Mucosa of descending colon (tissue), 3 donors: ENCODE results near the gene PHLDA1. TPM values are rescaled to one million over a fixed set of nuclear protein-coding genes. Genes with fewer than 3 reads are reported as not detected.

Experiments
- ATAC-seq: fragments of 200-7000 bp; cut with Tn5 transposase; one replicate; pipeline ENCODE4 v1.9.1; 2020; ENCODE audit warnings: mild to moderate bottlenecking, moderate library complexity
- DNase-seq, 3 donors: peaks; one replicate each; pipeline ENCODE4 v3.0.0-alpha.2; 2020
- H3K36me3 ChIP-seq: fragments of 200-600 bp; one replicate; pipeline ENCODE4 v1.8.0; 2021; ENCODE audit warnings: low read depth, mild to moderate bottlenecking
- H3K4me1 ChIP-seq: fragments of 200-600 bp; one replicate; pipeline ENCODE4 v1.8.0; 2021; ENCODE audit warnings: low read depth, mild to moderate bottlenecking
- H3K4me3 ChIP-seq: fragments of 200-600 bp; one replicate; pipeline ENCODE4 v1.8.0; 2021; ENCODE audit warnings: mild to moderate bottlenecking
- H3K9me3 ChIP-seq: fragments of 200-600 bp; one replicate; pipeline ENCODE4 v1.8.0; 2021; ENCODE audit warnings: mild to moderate bottlenecking
- CTCF ChIP-seq: fragments of 200-600 bp; IDR thresholded peaks from one replicate; pipeline ENCODE4 v1.8.0; 2022; ENCODE audit warnings: antibody characterized with exemption, mild to moderate bottlenecking
- intact Hi-C, 2 donors: fragments of 100-400 bp; cut with DNase I in 1 of 2; cut with micrococcal nuclease in 1 of 2; formaldehyde crosslinking; loops; one replicate each; pipeline versions ENCODE4 v1.11.0 to v1.11.1; 2022; cut with DNase I, micrococcal nuclease
- total RNA-seq, 3 donors: library from RNA; stranded (reverse); fragmentation: NEBNext Ultra II Directional in 2 of 3; extraction: Animal tissue kit (Norgen Biotek cat#: 25700) in 2 of 3; gene quantifications; one replicate each; pipeline versions ENCODE4 v1.2.1 to v1.2.4, GENCODE V29; 2021 to 2023
- donor health status: DM: no; HTN: no; CAD: no; lungs with moderate emphysema.
- donor health status: DM: no; HTN: no; CAD: no.
- donor health status: DM: no; HTN: yes; CAD: no.

Gene PHLDA1
- total RNA-seq, 3 donors from 2014 or later: 2.2 to 8.8 (median 3.5) TPM

DNA sequence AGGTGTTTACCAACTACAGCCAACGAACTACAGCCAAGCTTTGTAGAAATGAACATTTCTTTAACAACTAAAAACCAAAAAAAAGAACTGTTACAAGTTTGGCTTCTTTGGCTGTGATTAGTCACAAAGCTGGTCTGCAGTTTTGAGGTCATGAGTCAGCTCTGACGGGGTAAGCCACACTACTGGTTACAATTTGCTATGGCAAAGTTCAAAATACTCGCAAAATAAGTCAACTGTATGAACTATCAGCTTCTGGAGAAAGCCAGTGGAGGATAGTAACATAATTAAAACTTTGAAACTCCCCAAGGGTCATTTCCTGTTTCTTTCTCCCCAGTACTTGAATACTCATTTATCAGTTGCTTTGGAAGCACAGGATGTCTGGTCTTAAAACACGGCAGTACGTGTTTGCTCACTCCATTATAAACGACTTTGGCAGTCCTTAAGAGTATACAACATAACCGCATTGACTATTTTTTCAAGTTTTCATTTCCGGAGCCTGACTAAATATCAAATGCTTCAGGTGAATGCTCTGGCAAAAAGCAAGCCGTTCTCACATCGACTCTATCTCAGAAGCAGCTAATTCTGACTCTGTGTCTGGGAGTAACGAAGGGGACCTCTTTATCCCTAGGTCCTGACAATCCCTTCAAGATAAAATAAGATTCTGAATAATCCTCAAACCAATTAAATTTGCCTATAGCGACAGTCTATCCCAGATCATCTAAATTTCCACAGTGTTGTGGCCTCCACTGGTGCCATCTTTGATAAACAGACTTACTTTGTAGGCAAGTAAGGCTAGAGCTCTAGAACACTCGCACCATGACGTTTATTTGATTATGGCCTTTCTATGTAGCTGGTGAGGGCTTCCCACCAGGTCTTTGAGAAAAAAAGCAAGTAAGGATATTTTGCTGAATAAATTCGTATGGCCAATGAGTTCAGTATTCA, 10.6 kb downstream of the PHLDA1 start:
- Histone ChIP-seq H3K9me3 (no peaks in the 10 kb centered on the region), H3K4me1 (no peaks in the 10 kb centered on the region), H3K36me3 (no peaks in the 10 kb centered on the region), H3K4me3 (no peak overlapping the region)
- intact Hi-C loops: no loop called here
- DNase-seq (no peak), ATAC-seq (peak; percentile 80)
- no peak for TF ChIP-seq CTCF

- intact Hi-C loops: no loop called here
Observed at GRCh38 chr12:76020281-76020680, 11.3 kb downstream of the PHLDA1 start.

DNA sequence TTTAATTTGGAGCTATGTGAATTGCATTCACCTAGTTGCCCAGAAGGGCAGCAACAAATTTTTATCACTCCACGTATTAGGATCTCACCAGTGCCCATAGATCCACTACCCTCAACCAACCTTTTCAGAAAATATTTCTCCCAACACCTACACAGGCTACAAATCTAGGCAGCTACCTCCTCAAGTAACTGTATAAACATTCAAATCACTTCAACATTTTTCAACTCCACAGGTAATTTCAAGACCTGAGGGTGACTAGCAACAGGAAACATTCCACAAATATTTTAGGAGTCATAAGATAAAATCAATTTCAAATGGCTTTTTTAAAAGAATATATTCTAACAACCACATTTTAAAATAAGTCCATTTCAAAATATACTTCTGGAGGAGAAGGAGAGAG, 12.9 kb downstream of the PHLDA1 start:
- H3K9me3 ChIP-seq: no peaks in the 10 kb centered on the region
- no peak for TF ChIP-seq CTCF
- intact Hi-C loops: no loop called here
- H3K4me1 ChIP-seq: no peaks in the 10 kb centered on the region
- H3K36me3 ChIP-seq: no peaks in the 10 kb centered on the region
- no peak for DNase-seq
- no peak for ATAC-seq
- H3K4me3 ChIP-seq: no peak overlapping the region

More at GRCh38 chr12:76020281-76020680, 11.3 kb downstream of the PHLDA1 start:
- Histone ChIP-seq H3K9me3 (no peaks in the 10 kb centered on the region), H3K4me1 (no peaks in the 10 kb centered on the region), H3K36me3 (no peaks in the 10 kb centered on the region), H3K4me3 (no peak overlapping the region)
- DNase-seq (peak; percentile 26 to 57 (median 33)), ATAC-seq (peak; percentile 77)
- no peak for TF ChIP-seq CTCF

- intact Hi-C loops: no loop called here
- H3K36me3 ChIP-seq: no peaks in the 10 kb centered on the region
- no peak for TF ChIP-seq CTCF
- H3K4me3 ChIP-seq: no peak overlapping the region
- H3K9me3 ChIP-seq: no peaks in the 10 kb centered on the region
- DNase-seq (no peak), ATAC-seq (no peak)
- H3K4me1 ChIP-seq: no peaks in the 10 kb centered on the region
Observed at GRCh38 chr12:76018111-76018510, 13.5 kb downstream of the PHLDA1 start.

DNA sequence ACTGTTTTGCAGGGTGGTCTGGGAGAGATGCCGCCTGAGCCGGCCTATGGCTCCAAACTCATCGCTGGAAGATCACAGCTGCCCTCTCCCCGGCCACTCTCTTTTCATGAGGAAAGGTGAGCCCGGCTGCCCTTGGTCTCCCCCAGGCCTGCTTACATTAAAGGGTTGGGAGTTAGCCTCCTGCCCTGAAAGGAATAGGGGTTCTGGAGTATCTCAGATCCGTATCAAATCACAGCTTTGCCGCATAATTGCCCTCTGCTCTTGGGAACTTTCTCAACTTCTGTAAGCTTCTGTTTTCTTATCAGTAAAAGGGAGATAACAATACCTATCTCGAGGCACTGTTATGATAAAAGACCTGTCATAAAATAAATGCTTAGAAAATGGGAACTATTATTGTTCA, 17.6 kb downstream of the PHLDA1 start:
- intact Hi-C loops: no loop called here
- Histone ChIP-seq H3K36me3 (no peaks in the 10 kb centered on the region), H3K9me3 (no peaks in the 10 kb centered on the region), H3K4me3 (no peak overlapping the region), H3K4me1 (no peaks in the 10 kb centered on the region)
- DNase-seq (no peak), ATAC-seq (peak; percentile 70)
- TF ChIP-seq CTCF: no peak
